Measurements from ENCODE around the gene FAM131B.

DNA sequence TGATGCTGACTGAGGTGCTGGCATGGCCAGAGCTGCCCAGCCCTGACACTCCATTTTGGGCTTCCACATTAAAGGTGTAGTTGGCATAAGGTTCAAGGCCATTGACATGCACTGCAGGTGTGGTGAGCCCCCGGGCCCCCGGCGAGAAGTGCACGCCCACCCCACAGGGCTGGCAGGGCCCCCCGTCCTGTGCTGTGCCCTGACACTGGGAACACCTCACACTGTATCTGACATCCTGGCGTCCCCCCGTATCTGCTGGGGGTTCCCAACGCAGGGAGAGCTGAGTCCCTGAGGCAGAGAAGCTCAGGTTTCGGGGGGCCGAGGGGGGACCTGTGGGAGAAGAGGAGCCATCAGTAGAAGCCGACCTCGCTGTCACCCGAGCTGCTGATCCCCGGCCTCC, 36.1 kb upstream of the FAM131B start:
- TF ChIP-seq, protein P1, sequence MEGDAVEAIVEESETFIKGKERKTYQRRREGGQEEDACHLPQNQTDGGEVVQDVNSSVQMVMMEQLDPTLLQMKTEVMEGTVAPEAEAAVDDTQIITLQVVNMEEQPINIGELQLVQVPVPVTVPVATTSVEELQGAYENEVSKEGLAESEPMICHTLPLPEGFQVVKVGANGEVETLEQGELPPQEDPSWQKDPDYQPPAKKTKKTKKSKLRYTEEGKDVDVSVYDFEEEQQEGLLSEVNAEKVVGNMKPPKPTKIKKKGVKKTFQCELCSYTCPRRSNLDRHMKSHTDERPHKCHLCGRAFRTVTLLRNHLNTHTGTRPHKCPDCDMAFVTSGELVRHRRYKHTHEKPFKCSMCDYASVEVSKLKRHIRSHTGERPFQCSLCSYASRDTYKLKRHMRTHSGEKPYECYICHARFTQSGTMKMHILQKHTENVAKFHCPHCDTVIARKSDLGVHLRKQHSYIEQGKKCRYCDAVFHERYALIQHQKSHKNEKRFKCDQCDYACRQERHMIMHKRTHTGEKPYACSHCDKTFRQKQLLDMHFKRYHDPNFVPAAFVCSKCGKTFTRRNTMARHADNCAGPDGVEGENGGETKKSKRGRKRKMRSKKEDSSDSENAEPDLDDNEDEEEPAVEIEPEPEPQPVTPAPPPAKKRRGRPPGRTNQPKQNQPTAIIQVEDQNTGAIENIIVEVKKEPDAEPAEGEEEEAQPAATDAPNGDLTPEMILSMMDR (optimal IDR thresholded peaks at IDR 0.05 in 1 of 3, IDR thresholded peaks at IDR 0.05 in 1 of 3, conservative IDR thresholded peaks at IDR 0.05 in 1 of 3; ENCODE audit: extremely low read depth in 1 of 3, insufficient read depth in 2 of 3, low read length in 3 of 3): no peak
- no peak for TF ChIP-seq EZH2 (IDR thresholded peaks at IDR 0.05; ENCODE audit: low read length)
